ENCODE data around the gene FKBP5. TPM values are rescaled to one million over a fixed set of nuclear protein-coding genes. Genes with fewer than 3 reads are reported as not detected.
"Not testable (repeated sequence)": the region's sequence is repeated elsewhere in the genome, so short reads cannot be mapped to it uniquely, and the experiment has no call there.

Gene FKBP5
- total RNA-seq, 2 donors from 2014 or later: 133 to 138 TPM

DNA sequence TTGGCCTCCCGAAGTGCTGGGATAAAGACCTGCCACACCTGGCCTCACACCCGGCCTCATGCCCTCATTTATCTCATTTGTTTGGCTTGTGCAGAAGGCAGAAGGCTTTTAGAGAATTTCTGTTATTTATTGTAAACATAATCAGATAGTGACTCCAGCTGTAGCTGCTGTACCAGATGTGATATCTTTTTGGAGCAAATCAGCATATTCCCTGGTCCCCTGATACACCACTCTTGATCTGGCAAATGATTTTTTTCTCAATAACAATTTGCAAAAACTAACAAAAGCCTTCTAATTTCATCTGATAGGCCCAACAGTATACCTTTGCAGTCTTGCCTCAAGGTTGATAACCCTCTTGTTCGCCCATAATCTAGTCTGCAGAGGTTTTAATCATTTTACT is 149.5 kb downstream of the FKBP5 start:
- no peaks in the 10 kb centered on the region for H3K27me3 ChIP-seq
- no peaks in the 10 kb centered on the region for H3K36me3 ChIP-seq (replicated peaks in 1 of 2; ENCODE audit: insufficient read depth in 1 of 2, low read depth in 2 of 2)
- TF ChIP-seq, protein P1, sequence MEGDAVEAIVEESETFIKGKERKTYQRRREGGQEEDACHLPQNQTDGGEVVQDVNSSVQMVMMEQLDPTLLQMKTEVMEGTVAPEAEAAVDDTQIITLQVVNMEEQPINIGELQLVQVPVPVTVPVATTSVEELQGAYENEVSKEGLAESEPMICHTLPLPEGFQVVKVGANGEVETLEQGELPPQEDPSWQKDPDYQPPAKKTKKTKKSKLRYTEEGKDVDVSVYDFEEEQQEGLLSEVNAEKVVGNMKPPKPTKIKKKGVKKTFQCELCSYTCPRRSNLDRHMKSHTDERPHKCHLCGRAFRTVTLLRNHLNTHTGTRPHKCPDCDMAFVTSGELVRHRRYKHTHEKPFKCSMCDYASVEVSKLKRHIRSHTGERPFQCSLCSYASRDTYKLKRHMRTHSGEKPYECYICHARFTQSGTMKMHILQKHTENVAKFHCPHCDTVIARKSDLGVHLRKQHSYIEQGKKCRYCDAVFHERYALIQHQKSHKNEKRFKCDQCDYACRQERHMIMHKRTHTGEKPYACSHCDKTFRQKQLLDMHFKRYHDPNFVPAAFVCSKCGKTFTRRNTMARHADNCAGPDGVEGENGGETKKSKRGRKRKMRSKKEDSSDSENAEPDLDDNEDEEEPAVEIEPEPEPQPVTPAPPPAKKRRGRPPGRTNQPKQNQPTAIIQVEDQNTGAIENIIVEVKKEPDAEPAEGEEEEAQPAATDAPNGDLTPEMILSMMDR (IDR thresholded peaks at IDR 0.05): no peak
- TF ChIP-seq POLR2A (IDR thresholded peaks at IDR 0.05): no peak
- intact Hi-C loops (cut with DNase I): no loop called here
- no peak overlapping the region for H3K27ac ChIP-seq
- DNase-seq (no peak), ATAC-seq (no peak)
- no peak overlapping the region for H3K4me3 ChIP-seq
- no peaks in the 10 kb centered on the region for H3K4me1 ChIP-seq
- 69 to 81% methylated on average over 3 of the region's 3 CpGs for WGBS, 2 donors
- H3K9me3 ChIP-seq: no peaks in the 10 kb centered on the region

DNA sequence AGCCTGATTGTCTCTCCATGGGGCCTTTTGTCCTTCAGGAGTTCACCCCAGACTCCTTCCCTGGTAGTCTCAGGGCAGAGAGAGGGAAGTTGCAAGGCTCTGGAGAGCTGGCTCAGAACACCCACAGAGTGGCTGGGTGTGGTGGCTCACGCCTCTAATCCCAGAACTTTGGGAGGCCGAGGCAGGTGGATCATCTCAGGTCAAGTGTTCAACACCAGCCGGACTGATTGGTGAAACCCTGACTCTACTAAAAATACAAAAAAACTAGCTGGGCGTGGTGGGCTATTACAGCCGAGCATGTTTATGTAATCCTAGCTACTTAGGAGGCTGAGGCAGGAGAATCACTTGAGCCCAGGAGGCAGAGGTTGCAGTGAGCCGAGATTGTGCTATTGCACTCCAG is 152.9 kb downstream of the FKBP5 start:
- intact Hi-C loops (cut with DNase I); H3K27me3 ChIP-seq; H3K27ac ChIP-seq; H3K36me3 ChIP-seq (replicated peaks in 1 of 2; ENCODE audit: insufficient read depth in 1 of 2, low read depth in 2 of 2); H3K9me3 ChIP-seq; ATAC-seq; DNase-seq; H3K4me3 ChIP-seq; H3K4me1 ChIP-seq: not testable (repeated sequence)
- WGBS, 2 donors: 70 to 89% methylated on average over 5 to 6 of the region's 6 CpGs

DNA sequence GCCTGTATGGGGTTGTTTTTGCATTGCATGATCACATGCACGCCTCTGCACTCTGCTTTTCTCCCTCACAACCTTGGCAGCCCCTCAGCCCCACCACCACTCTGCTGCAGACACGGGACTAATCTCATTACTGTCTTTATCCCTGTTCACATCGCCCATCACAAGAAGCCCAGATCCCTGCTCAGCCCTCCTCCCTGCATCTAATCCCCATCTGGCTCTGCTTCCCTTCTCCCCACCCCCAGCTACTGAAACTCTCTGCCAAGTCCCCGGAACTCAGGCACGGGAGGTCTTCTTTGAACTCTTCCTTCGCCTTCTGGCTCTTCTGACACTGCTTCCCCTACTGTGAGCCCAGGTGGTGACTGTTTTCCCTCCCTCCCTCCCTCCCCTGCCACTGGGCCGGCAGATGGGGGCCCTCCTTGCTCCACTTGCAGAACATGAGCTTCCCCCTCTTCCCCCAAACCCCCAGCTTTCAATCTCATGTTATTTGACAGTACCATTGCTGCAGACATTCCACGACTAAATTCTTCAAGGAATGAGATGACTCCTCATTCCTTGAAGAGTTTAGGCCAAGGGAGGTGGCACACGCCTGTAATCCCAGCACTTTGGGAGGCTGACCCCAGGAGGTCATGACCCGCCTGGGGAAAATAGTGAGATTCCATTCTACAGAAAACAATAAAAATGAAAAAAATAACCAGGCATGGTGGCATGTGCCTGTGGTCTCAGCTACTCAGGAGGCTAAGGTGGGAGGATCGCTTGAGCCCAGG is 154.1 kb downstream of the FKBP5 start:
- H3K9me3 ChIP-seq: no peaks in the 10 kb centered on the region
- no peaks in the 10 kb centered on the region for H3K27me3 ChIP-seq
- ATAC-seq (no peak), DNase-seq (no peak)
- H3K4me3 ChIP-seq: no peak overlapping the region
- TF ChIP-seq POLR2A (IDR thresholded peaks at IDR 0.05): no peak
- TF ChIP-seq, protein P1 (IDR thresholded peaks at IDR 0.05): no peak
- no peaks in the 10 kb centered on the region for H3K36me3 ChIP-seq (replicated peaks in 1 of 2; ENCODE audit: insufficient read depth in 1 of 2, low read depth in 2 of 2)
- WGBS, 2 donors: 56 to 60% methylated on average over 11 of the region's 11 CpGs
- H3K4me1 ChIP-seq: no peaks in the 10 kb centered on the region
- intact Hi-C loops (cut with DNase I): no loop called here
- H3K27ac ChIP-seq: no peak overlapping the region

DNA sequence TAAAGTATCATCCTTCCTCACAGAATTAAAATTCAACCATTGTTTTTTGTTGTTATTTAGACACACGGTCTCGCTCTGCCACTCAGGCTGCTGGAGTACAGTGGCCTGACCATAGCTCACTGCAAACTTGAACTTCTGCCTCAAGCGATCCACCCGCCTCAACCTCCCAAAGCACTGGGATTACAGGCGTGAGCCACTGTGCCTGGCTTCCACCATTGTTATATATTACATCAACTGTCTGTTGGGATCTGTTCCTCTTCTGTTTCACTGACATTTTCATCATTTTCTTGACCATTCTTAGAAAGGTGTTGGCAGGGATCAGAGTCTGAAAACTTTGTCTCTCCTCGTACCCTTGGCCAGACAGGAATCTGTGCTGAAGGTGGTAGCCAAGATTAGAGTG is 154.7 kb downstream of the FKBP5 start:
- Histone ChIP-seq H3K9me3 (no peaks in the 10 kb centered on the region), H3K36me3 (replicated peaks in 1 of 2; ENCODE audit: insufficient read depth in 1 of 2, low read depth in 2 of 2) (no peaks in the 10 kb centered on the region), H3K4me1 (no peaks in the 10 kb centered on the region), H3K27me3 (no peaks in the 10 kb centered on the region), H3K27ac (no peak overlapping the region), H3K4me3 (no peak overlapping the region)
- ATAC-seq: no peak
- WGBS, 2 donors: 73 to 85% methylated on average over 6 of the region's 6 CpGs
- no peak for DNase-seq
- intact Hi-C loops (cut with DNase I): no loop called here
- no peak for TF ChIP-seq POLR2A (IDR thresholded peaks at IDR 0.05)
- TF ChIP-seq, protein P1 (IDR thresholded peaks at IDR 0.05): no peak

DNA sequence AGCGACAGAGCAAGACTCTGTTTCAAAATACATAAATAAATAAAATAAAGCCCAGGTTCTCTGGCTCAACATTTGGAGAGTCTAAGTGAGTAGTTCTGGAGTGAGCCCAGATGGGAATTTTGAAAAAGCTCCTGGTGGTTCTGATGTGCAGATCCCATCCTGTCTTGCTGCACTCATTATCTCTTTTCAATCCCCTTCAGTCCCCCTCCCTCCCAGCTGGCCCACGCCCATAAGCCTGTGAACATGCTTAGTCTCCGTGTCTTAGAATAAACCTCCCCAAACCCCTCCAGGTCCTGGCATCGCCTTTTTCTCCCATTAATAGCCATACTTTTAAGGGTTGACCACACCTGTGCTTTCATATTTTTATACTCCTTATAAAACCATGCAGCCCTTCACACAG is 156.6 kb downstream of the FKBP5 start:
- TF ChIP-seq POLR2A (IDR thresholded peaks at IDR 0.05): no peak
- TF ChIP-seq, protein P1 (IDR thresholded peaks at IDR 0.05): no peak

More for the DNA sequence above, 156.6 kb downstream of the FKBP5 start:
- DNase-seq (no peak), ATAC-seq (no peak)
- H3K4me1 ChIP-seq: no peaks in the 10 kb centered on the region
- no peak overlapping the region for H3K4me3 ChIP-seq
- 73 to 86% methylated on average over 4 of the region's 4 CpGs for WGBS, 2 donors
- no peaks in the 10 kb centered on the region for H3K36me3 ChIP-seq (replicated peaks in 1 of 2; ENCODE audit: insufficient read depth in 1 of 2, low read depth in 2 of 2)
- intact Hi-C loops (cut with DNase I): no loop called here
- no peak overlapping the region for H3K27ac ChIP-seq
- H3K27me3 ChIP-seq: no peaks in the 10 kb centered on the region
- H3K9me3 ChIP-seq: no peaks in the 10 kb centered on the region
